Glomerular visceral epithelial cell (primary cell): Measurements from ENCODE around the gene HSD17B14.
"Not testable (repeated sequence)": the region's sequence is repeated elsewhere in the genome, so short reads cannot be mapped to it uniquely, and the experiment has no call there.

Experiments
- DNase-seq: peaks from one replicate; pipeline ENCODE4 v3.0.0-alpha.2; 2016; ENCODE audit errors: extremely low spot score

Gene HSD17B14

DNA sequence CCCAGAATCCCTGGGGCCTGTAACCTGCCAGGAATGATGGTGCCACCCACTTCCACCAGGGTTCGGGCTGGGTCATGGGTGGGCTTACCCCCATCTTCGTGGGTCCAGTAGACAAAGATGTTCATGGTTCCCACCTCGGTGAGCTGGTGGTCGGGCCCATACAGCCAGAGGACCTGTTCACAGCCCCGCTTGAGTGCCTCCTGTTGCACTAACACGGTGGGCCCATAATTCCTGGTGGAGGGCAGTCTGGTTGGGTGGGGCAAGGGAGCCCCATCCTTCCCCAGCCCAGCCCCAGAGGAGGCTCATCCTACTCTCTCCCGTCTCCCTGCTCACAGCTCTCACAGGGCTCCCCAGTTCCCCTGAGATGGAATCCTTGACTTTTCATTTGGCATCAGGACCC is 39.2 kb downstream of the HSD17B14 start:
- DNase-seq, result no peak

DNA sequence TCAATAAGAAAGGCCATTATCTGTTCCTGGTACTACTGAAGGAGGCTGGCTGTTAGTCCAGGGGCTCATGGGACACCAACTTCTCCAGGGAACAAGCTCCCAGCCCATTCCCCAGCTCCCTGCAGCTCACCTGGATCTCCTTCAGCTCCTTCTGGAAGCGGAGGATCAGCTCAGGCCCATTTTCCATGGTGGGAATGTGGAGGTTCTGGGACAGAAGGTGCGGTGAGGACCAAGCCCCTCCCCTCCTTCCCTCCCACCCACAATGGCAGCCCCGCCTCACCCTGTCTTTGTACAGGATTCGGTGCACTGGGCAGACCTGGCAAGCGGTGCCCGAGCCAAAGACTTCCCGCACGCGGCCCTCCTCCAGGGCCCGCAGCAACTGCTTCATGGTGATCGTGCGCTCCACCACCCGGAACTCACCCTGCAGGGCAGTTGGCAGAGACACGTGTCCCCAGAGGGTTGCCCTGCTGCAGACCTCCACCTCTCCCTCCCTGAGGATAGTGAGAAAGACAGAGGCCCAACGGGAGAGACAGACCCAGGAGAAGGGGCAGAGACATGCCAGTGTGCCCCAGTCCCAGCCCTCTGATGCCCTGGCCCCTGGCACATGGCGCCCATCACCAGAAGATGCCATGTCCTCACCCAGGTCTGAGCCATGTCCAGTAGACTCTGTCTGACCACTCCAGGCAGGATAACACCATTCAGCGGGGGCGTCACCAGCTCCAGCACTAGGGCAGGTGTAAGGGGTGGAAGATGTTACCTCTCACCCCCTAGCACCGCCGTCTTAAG is 39.8 kb downstream of the HSD17B14 start:
- no peak for DNase-seq

DNA sequence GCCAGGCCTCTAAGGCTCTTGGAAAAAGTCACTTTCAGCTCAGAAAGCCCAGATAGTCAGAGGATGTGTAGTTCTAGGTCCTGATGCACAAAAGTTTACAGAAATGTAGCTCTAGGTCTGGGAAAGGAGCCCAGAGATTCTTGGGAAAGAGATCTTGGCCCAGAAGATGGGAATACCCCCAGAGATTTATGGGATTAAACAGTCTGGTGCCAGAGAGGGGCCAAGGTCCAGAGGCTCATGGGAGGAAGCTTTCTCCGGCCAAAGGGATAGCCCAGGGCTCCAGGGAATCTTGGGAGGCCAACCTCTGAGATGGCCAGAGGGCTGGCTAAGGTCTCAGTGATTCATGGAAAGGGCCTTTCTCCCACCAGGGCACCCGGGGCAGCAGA is 40.6 kb downstream of the HSD17B14 start:
- DNase-seq, result no peak

DNA sequence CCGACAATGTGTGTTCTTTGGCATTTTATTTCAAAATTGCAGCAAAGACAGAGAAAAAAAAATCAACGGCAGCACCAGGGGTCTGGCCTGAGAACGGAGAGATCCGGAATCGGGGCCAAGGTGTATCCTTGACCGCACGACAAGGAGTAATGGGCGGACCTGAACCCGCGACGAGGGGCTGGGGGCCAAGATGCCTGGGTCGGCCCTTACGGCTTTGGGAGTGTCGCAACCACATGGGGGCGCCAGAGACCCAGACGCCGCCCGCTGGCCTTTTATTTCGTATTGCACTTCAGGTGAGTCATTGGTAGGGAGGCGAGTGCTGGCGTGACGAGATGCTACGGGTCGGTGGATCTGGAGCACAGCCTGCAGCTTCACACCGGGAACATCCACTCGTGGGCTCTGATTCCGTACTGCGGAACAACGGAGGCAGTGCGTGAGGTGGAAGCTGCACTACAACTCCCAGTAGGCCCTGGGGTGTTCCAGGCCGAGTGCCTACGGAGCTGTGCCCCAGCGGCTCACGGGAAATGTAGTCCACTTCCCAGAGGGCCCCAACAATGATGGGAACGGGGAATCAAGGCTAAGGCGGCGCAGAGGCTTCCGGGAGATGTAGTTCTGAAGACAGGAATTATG is 41.1 kb downstream of the HSD17B14 start:
- peak; percentile 91 for DNase-seq

DNA sequence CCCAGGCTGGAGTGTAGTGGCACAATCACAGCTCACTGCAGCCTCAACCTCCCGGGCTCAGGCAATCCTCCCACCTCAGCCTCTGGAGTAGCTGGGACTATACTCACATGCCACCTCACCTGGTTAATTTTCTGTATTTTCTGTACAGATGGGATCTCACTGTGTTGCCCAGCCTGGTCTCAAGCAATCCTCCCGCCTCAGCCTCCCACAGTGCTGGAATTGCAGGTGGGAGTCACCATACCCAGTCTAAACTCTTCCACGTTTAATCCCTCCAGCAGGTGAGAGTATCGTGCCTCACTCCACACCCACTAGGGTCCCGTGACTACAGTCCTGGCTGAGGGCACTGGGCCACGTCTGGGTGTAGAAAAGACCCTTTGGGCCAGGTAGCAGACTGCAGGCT is 42.0 kb downstream of the HSD17B14 start:
- DNase-seq, result no peak

DNA sequence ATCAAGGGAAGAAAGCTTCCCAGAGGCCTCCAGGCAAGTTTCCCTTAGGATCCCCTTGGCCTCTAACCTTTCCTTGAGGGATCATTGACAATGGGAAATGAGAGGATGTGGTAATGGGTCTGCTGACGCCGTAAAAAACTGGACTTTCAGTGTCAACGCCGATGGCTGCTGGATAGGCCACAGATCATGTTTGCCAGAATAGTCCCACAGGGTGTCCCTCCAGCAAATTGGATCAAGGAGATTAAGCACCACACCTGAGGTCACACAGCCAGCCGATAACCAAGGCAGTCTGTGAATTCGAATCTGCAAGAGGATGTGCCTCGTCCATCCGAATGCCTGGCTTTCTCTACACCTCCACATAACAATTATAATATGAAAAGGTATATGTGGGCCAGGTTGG is 43.0 kb downstream of the HSD17B14 start:
- no peak for DNase-seq

DNA sequence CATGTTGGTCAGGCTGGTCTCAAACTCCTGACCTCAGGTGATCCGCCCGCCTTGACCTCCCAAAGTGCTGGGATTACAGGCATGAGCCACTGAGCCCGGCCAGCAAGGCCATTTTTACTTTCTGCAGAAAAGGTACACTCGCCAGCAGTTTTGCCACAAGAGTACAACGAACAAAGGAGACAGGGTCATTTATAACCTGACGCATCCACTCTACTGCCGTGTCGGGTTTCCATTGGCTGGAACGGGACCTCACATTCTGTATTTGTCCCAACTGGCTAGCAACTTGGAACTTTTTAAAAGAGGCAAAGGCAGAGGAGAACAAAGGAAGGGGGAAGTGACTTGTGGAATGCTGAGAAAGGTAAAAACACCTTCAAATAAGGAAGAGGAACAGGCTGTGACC is 49.0 kb downstream of the HSD17B14 start:
- not testable (repeated sequence) for DNase-seq

DNA sequence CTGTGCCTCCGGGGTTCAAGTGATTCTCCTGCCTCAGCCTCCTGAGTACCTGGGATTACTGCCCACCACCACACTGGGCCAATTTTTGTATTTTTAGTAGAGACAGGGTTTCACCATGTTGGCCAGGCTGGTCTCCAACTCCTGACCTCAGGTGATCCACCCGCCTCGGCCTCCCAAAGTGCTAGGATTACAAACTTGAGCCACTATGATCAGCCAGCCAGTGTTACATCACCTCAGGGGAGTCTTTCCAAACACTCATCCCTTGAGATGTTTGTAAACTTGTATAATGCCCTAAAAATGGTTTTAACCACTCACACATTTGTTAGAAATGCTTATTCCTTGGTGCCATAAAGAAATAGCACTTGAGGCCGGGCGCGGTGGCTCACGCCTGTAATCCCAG is 49.9 kb downstream of the HSD17B14 start:
- not testable (repeated sequence) for DNase-seq

DNA sequence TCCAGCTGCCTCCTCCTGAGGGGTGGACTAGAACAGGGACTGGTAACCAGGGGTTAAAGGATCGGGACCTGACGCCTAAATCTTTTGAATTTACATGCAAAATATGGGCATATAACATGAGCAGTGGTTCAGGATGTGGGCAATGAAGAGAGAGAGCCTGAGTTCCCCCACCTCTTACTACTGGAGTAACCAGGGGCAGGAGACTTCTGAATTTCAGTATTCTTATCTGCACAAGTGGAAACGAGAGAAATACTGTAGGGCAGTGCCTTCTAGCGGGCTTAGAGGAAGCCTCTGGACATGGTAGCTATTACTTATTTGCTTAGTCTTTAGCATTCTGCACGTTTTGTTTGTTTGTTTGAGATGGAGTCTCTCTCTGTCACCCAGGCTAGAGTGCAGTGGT is 51.8 kb downstream of the HSD17B14 start:
- no peak for DNase-seq

DNA sequence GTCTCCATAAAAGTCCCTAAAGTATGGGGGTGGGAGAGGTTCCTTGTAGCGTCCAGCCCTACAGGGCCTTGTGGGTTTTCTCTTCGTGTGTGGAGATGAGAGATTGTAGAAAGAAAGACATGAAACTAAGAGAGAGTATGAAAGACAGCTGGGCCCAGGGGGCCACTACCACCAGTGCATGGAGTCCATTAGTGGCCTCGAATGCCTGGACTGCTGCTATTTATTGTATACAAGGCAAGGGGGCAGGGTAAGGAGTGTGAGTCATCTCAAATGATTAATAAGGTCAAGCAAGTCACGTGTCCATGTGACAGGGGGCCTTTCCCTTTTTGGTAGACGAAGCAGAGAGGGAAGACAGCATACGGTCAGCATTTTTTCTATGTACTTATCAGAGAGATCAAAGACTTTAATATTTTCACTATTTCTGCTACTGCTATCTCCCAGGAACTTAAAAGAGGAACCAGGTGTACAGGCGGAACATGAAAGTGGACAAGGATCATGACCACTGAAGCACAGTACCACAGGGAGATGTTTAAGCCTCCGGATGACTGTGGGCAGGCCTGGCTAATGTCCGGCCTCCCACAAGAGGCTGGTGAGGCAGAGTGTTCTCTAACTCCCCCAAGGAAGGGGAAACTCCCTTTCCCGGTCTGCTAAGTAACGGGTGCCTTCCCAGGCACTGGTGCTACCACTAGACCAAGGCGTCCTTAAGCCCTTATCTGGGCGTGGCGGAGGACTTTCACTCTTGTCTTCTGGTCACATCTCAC is 55.5 kb downstream of the HSD17B14 start:
- peak; percentile 66 for DNase-seq

DNA sequence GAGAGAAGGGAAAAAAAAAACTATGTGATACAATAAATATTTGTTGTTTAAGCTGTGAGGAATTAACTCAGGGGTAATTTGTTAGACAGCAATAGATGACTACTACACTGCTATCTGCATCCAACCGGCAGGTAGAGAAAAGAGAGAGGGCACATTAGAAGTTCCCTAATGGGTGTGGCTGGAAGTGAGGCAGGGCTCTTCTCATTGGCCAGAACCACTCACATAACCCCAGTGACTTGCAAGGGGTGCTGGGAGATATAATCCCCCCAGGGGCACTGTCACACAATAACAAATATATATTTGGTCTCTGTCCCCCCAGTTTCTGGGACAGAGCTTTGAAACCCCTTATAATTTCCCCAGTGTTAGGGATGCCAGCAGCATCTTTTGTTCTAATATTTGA is 56.7 kb downstream of the HSD17B14 start:
- DNase-seq, result no peak

DNA sequence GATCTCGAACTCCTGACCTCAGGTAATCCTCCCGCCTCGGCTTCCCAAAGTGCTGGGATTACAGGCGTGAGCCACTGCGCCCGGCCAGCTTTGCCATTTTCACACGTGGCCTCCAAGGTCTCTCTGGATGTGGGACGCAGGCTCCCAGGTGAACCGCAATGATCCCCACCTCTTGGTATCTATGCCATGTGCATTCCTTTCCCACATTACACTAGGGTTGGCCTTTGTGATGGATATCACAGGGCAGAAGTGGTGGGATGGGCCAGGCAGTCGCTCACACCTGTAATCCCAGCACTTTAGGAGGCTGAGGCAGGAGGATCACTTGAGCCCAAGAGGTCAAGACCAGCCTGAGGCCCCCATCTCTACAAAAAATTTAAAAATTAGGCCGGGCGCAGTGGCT is 58.6 kb downstream of the HSD17B14 start:
- DNase-seq, result no peak

DNA sequence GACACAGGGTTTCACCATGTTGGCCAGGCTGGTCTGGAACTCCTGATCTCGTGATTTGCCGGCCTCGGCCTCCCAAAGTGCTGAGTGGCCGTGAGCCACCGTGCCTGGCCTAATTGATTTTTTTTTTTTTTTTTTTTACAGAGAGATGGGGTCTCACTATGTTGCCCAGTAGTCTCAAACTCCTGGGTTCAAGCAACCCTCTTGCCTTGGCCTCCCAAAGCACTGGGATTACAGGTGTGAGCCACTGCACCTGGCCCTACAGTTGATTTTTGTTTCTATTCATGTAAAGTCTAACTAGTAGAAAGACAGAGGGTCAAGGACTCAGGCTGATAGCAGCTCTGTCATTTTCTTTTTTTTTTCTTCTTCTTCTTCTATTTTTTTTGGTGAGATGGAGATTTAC is 59.2 kb downstream of the HSD17B14 start:
- DNase-seq, result no peak

DNA sequence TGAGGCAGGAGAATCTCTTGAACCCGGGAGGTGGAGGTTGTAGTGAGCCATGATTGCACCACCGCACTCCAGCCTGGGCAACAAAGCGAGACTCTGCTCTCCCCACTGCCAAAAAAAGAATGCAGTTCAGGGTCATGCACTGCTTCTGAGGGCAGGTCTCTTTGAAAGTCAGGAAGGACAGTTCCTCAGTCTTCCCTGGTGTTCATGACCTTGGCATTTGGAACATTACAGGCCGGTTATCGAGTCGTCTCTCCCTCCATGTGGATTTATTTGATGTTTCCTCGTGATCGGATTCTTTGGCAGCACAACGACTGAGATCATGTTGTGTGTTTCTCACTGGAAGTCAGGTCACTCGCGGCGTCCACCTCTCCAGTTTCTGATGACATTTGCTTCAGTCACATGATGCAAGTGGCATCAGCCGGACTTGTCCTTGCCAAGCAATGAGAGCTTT is 63.8 kb downstream of the HSD17B14 start:
- DNase-seq, result no peak

DNA sequence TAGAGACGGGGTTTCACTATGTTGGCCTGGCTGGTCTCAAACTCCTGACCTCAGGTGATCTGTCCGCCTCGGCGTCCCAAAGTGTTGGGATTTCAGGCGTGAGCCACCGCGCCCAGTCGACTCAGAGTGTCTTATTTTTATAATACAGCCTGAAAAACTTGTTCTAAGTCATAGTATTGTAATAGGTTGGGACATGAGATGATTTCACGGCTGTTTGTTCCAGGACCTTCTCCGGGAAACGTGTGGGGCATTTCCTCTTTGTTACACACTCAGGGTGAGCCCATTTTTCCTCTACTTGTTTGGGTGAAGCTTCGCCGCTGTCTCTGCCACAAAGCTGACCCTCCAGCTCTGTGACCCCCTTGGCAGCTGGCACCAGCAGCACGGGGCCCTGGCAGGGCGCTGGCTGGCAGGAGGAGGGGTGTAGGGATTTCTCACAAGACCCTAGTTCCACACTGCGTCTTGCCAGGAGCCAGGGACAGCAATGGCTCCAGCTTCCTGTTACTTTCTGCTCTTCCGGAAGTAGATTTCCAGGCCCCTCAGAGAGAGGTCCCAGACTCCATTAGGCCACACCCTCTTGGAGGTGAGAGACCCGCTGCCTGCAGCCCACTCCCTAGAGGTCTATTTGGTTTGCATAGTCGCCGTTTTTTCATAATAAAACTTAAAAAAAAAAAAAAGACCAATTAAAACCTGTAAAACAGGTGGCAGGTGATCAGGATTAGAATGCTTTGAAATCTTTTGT is 65.4 kb downstream of the HSD17B14 start:
- DNase-seq, result no peak

DNA sequence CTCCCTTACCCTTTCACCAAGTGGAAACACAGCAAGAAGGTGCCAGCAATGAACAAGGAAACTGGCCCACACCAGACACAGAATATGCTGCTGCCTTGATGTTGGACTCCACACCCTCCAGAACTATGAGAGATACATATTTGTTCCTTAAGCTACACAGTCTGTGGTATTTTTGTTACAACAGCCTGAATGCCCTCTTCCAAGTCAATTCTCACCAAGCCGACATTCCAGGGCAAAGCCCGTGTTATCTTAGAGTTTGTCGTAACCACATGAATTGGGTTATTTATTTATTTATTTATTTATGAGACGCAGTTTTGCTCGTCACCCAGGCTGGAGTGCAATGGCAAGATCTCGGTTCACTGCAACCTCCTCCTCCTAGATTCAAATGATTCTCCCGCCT is 66.0 kb downstream of the HSD17B14 start:
- DNase-seq, result peak; percentile 56

DNA sequence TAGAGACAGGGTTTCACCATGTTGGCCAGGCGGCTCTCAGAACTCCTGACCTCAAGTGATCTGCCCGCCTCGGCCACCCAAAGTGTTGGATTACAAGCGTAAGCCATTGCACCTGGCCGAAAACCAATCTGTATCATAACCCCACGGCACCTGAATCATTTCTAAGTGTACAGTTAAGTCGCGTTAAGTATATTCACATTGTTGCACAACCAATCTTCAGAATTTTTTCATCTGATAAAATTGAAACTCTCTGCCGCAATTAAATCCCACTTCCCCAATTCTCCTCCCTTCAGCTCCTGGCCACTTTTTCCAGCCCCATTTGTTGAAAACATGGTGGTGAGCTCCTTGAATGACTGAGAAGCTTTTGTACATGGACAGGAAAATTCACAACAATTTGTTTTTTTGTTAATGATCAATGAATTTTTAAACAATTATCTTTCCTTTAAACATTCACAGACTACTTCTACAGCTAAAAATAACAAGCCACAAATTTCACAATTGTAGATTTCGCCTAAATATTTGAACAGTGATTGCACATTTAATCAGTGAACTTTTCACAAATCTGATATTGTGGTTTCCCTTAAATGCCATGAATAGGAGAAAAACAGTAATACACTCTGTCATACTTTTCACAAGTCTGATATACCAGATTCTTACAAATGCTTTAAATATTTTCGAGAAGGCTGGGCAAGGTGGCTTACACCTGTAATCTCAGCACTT is 67.1 kb downstream of the HSD17B14 start:
- no peak for DNase-seq

DNA sequence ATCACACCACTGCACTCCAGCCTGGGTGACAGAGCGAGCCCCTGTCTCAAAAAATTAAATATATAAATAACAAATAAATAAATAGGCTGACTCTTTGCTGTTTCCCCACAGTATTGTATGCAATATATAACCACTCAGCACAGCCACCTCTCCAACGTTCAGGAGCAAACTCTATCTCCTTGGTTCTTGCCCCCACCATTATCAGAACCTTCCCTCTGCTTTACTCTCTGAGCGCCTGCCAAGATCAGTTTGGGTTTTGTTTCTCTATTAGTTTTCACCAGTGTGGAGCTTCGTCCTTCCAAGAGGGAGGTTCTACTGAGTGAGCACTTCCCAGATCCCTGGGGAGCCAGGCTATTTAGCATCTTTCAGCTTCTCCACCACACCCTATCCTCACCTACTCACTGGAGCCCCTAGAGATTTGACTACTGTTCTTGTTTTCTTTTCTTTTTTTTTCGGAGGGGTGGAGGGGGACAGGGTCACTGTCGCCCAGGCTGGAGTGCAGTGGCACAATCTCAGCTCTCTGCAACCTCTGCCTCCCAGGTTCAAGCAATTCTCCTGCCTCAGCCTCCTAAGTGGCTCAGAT is 68.0 kb downstream of the HSD17B14 start:
- DNase-seq, result not testable (repeated sequence)

DNA sequence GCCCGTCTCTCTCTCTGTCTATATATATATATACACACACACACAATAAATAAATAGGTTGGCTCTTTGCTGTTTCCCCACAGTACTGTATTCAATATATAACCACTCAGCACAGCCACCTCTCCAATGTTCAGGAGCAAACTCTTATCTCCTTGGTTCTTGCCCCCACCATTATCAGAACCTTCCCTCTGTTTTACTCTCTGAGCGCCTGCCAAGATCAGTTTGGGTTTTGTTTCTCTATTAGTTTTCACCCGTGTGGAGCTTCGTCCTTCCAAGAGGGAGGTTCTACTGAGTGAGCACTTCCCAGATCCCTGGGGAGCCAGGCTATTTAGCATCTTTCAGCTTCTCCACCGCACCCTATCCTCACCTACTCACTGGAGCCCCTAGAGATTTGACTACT is 70.5 kb downstream of the HSD17B14 start:
- DNase-seq, result not testable (repeated sequence)
